ENCODE measurements around the gene FUCA2. TPM values are rescaled to one million over a fixed set of nuclear protein-coding genes. Genes with fewer than 3 reads are reported as not detected.

FUCA2 gene
- total and polyA plus RNA-seq, 2 of the 8 experiments (the other 6 are each of a cell fraction or from before 2014, with no cell fraction given): 24.2 to 47.2 TPM

GRCh38 chr6:143535189-143535614 is 23.7 kb upstream of the FUCA2 start:
- POLR2A ChIA-PET (ENCODE audit: partially characterized antibody): interaction anchor here (3.6 kb wide), 1 partner anchor 23 kb away, joined by 24 read pairs; the partner anchor contains the start of gene FUCA2
- peaks cover 2 to 30% (median 22%) of the 10 kb centered on the region in 4 experiments for H3K27me3 ChIP-seq (replicated peaks in 1 of 4; ENCODE audit: control insufficient read depth in 3 of 4, extremely low read depth in 1 of 4, insufficient read depth in 3 of 4, low read length in 3 of 4)

More at GRCh38 chr6:143535189-143535614, 23.7 kb upstream of the FUCA2 start:
- no peak overlapping the region for H2BK12ac ChIP-seq (ENCODE audit: low read depth, low read length)
- H3K4ac ChIP-seq (replicated peaks; ENCODE audit: insufficient read length, low read depth, low read length): no peak overlapping the region
- no peak overlapping the region for H3K9ac ChIP-seq (replicated peaks in 1 of 4; ENCODE audit: extremely low read depth in 1 of 4, low read depth in 3 of 4, low read length in 3 of 4)
- CTCF ChIA-PET (ENCODE audit: partially characterized antibody): interaction anchor here (1.2 to 9.9 kb wide), 5 partner anchors 12 to 40 kb away, joined by 3 to 77 read pairs (median 5); partner anchors contain the start of gene FUCA2
- no peak overlapping the region for H3K56ac ChIP-seq (replicated peaks; ENCODE audit: insufficient read length, low read depth, low read length)
- TF ChIP-seq EZH2 (IDR thresholded peaks at IDR 0.05; ENCODE audit: low read depth, low read length, severe bottlenecking): no peak
- TF ChIP-seq RNF2 (IDR thresholded peaks at IDR 0.05; ENCODE audit: borderline replicate concordance, low read depth, low read length, missing control alignments, poor library complexity, severe bottlenecking): no peak
- TF ChIP-seq ZNF274 (IDR thresholded peaks at IDR 0.05; ENCODE audit: borderline replicate concordance, extremely low read depth, low read length): no peak
- no peak for TF ChIP-seq CEBPB (IDR thresholded peaks at IDR 0.05; ENCODE audit: low read depth, low read length)
- H3K36me3 ChIP-seq (ENCODE audit: control insufficient read depth in 2 of 4, insufficient read depth in 4 of 4, low read length in 3 of 4): no peaks in the 10 kb centered on the region
- FAIRE-seq (no peak), DNase-seq (ENCODE audit: low read depth in 1 of 2, low spot score in 2 of 2) (no peak)
- peaks cover 6 to 10% (median 8%) of the 10 kb centered on the region in 4 experiments for H3K4me1 ChIP-seq (replicated peaks in 1 of 4; ENCODE audit: control insufficient read depth in 3 of 4, insufficient read depth in 4 of 4, low read length in 3 of 4)
- no peak overlapping the region for H3K4me3 ChIP-seq (ENCODE audit: extremely low read depth in 1 of 4, insufficient read depth in 2 of 4, low read depth in 3 of 4, low read length in 4 of 4)
- H3K14ac ChIP-seq (ENCODE audit: insufficient read length): no peak overlapping the region
- no peak overlapping the region for H2BK5ac ChIP-seq (ENCODE audit: low read depth, low read length)
- no peaks in the 10 kb centered on the region for H3K79me1 ChIP-seq (ENCODE audit: low read depth, low read length)
- no peak overlapping the region for H3K27ac ChIP-seq (ENCODE audit: low read depth, low read length)
- no peak overlapping the region for H4K8ac ChIP-seq (ENCODE audit: extremely low read depth, insufficient read depth, low read length)
- H3K23ac ChIP-seq (ENCODE audit: insufficient read length): no peak overlapping the region
- no peak overlapping the region for H2BK20ac ChIP-seq (ENCODE audit: low read length)
- H4K20me1 ChIP-seq (replicated peaks in 1 of 2; ENCODE audit: control insufficient read depth in 1 of 2, insufficient read depth in 2 of 2, low read length in 2 of 2): no peaks in the 10 kb centered on the region
- H2AK5ac ChIP-seq (ENCODE audit: low read depth, low read length): no peak overlapping the region
- H2BK15ac ChIP-seq (ENCODE audit: low read length): no peak overlapping the region
- H2BK120ac ChIP-seq (replicated peaks; ENCODE audit: low read depth, low read length): no peak overlapping the region
- H3K4me2 ChIP-seq (ENCODE audit: insufficient read depth in 1 of 2, low read depth in 2 of 2, low read length in 2 of 2): no peak overlapping the region
- H4K91ac ChIP-seq (replicated peaks; ENCODE audit: insufficient read length, low read length): no peak overlapping the region
- H2AFZ ChIP-seq (ENCODE audit: low read length): no peak overlapping the region
- H3K18ac ChIP-seq (ENCODE audit: extremely low read depth, low read length): no peak overlapping the region
- H3K9me3 ChIP-seq (ENCODE audit: insufficient read depth in 2 of 2, low read depth in 1 of 2, low read length in 1 of 2): no peaks in the 10 kb centered on the region
- no peaks in the 10 kb centered on the region for H3K79me2 ChIP-seq (ENCODE audit: control insufficient read depth in 1 of 2, insufficient read depth in 2 of 2, low read length in 2 of 2)
- WGBS, 2 experiments (ENCODE audit: extremely low coverage in 1 of 2, insufficient coverage in 1 of 2, insufficient read length in 1 of 2, insufficient replicate concordance in 2 of 2, low coverage in 1 of 2, low lambda C conversion rate in 2 of 2, missing lambda C conversion rate in 1 of 2): 88% methylated on average over 5 of the region's 5 CpGs; no CpG with 5 or more reads in 1 of the 2 experiments
- peaks cover 9% of the 10 kb centered on the region; the same call in 1 of the 2 replicates for H3K23me2 ChIP-seq (ENCODE audit: low read depth, low read length)
- H4K5ac ChIP-seq (ENCODE audit: insufficient read length, low read depth, low read length): no peak overlapping the region

Measured in H1 (cell line).